Coronary artery (tissue), 2 donors: Measurements from ENCODE around the gene IL27RA.
"Not testable (repeated sequence)": the region's sequence is repeated elsewhere in the genome, so short reads cannot be mapped to it uniquely, and the experiment has no call there.

Experiments used
- DNase-seq: peaks from one replicate; pipeline ENCODE4 v3.0.0-alpha.2; 2017; ENCODE audit warnings: low spot score
- H3K27ac ChIP-seq, 2 donors: fragments of 200-600 bp; sonication (generic); one replicate each; pipeline ENCODE4 v1.5.1; 2016 to 2019
- H3K4me3 ChIP-seq: fragments of 200-600 bp; sonication (generic); 2 replicates; pipeline ENCODE4 v1.5.1; 2016; ENCODE audit warnings: mild to moderate bottlenecking, moderate library complexity
- CTCF ChIP-seq: fragments of 200-600 bp; sonication (generic); IDR thresholded peaks from one replicate; pipeline ENCODE4 v1.5.1; 2019; ENCODE audit warnings: antibody characterized with exemption

The IL27RA gene

GRCh38 chr19:14022469-14022868 lies 9.1 kb upstream of the IL27RA start:
- TF ChIP-seq CTCF: no peak
- no peak overlapping the region for H3K27ac ChIP-seq
- no peak for DNase-seq
- no peak overlapping the region for H3K4me3 ChIP-seq

- Histone ChIP-seq H3K4me3 (no peak overlapping the region), H3K27ac (peak overlapping the region in 1 of 2 donors; percentile 51)
- DNase-seq: no peak
- no peak for TF ChIP-seq CTCF
Observed at GRCh38 chr19:14023404-14024235, 7.9 kb upstream of the IL27RA start.

GRCh38 chr19:14026652-14027192 lies 4.8 kb upstream of the IL27RA start:
- H3K4me3 ChIP-seq, DNase-seq, H3K27ac ChIP-seq: not testable (repeated sequence)

- no peak for TF ChIP-seq CTCF
- DNase-seq: no peak
- Histone ChIP-seq H3K27ac (no peak within 1 kb of the TSS), H3K4me3 (no peak within 1 kb of the TSS)
Observed at GRCh38 chr19:14027856-14028450, 3.6 kb upstream of the IL27RA start, which contains the start of gene RLN3. RLN3 (plus strand) TSS chr19:14028148; CDS start chr19:14028205, 57 bp downstream.

GRCh38 chr19:14028901-14029300 lies 2.7 kb upstream of the IL27RA start:
- Histone ChIP-seq H3K4me3 (no peak overlapping the region), H3K27ac (no peak overlapping the region)
- no peak for DNase-seq
- TF ChIP-seq CTCF: no peak

GRCh38 chr19:14030997-14031718 lies 404 bp upstream of the IL27RA start:
- H3K27ac ChIP-seq: peak overlapping the region in 1 of 2 donors; percentile 57
- DNase-seq: no peak
- peak overlapping the region; percentile 72 for H3K4me3 ChIP-seq
- TF ChIP-seq CTCF: no peak

- no peak overlapping the region for H3K4me3 ChIP-seq
- no peak for TF ChIP-seq CTCF
- no peak overlapping the region for H3K27ac ChIP-seq
- DNase-seq: no peak
Observed at GRCh38 chr19:14033946-14034345, 2.4 kb downstream of the IL27RA start.

- H3K4me3 ChIP-seq, DNase-seq, H3K27ac ChIP-seq: not testable (repeated sequence)
Observed at GRCh38 chr19:14035159-14035558, 3.6 kb downstream of the IL27RA start.
